HCT116 (cell line): ENCODE measurements around the gene NCF2. TPM values are rescaled to one million over a fixed set of nuclear protein-coding genes. Genes with fewer than 3 reads are reported as not detected.

ENCODE experiments used
- ATAC-seq: fragments of 200-7000 bp; cut with Tn5 transposase; 2 replicates; pipeline ENCODE4 v1.9.1; 2020; ENCODE audit warnings: mild to moderate bottlenecking, moderate library complexity
- BruUV-seq: library from RNA; stranded (reverse); fragments of 400-500 nt; replicated peaks from 2 replicates; lab custom pipeline; 2021; lab: Mats Ljungman, UMichigan
- CTCF ChIA-PET: fragments of 300-600 bp; sonication (Branson Sonifier 250); formaldehyde crosslinking; loops from one replicate; lab custom pipeline; 2021; ENCODE audit warnings: antibody characterized with exemption; lab: Charles Lee
- POLR2A ChIA-PET: fragments of 300-600, 350-600 bp; sonication (Branson Sonifier 250); formaldehyde crosslinking; loops from one replicate; lab custom pipeline; 2021; ENCODE audit warnings: antibody characterized with exemption; lab: Charles Lee
- RAD21 ChIA-PET, 2 experiments: fragments of 300-600 bp; sonication (Branson Sonifier 250); formaldehyde crosslinking; loops; one replicate each; lab custom pipeline; 2023; ENCODE audit warnings: low total read pairs in 2 of 2; ENCODE audit not compliant: uncharacterized antibody in 2 of 2, unreplicated experiment in 2 of 2, low non-redundant PET in 1 of 2; lab: Charles Lee
- DNase-seq: peaks from one replicate; pipeline ENCODE4 v3.0.0-alpha.2; 2010; ENCODE audit warnings: low read depth, low spot score
- H2AFZ ChIP-seq: fragments of 200-600 bp; shearing (Covaris generic), sonication (generic); 2 replicates; pipeline ENCODE4 v1.6.1; 2017; ENCODE audit warnings: low read depth, mixed run types, mixed read lengths, antibody characterized with exemption, low read length; ENCODE audit not compliant: poor library complexity, severe bottlenecking
- H3K27ac ChIP-seq: 2 replicates; pipeline ENCODE4 v1.5.1; 2012; ENCODE audit warnings: low read depth, low read length
- H3K27me3 ChIP-seq: fragments of 200-600 bp; sonication (generic); 2 replicates; pipeline ENCODE4 v1.6.1; 2016; ENCODE audit warnings: mixed run types, low read length, mixed read lengths; ENCODE audit not compliant: insufficient read depth
- H3K36me3 ChIP-seq, 2 experiments: fragments of 200-500 bp in 1 of 2; fragments of 200-600 bp in 1 of 2; sonication (Bioruptor generic) in 1 of 2; sonication (generic) in 1 of 2; 2 replicates each; pipeline versions ENCODE4 v1.5.1 to v1.6.1; 2014 to 2016; ENCODE audit warnings: low read length in 2 of 2, inconsistent platforms in 1 of 2, mixed read lengths in 1 of 2, mixed run types in 1 of 2; ENCODE audit not compliant: insufficient read depth in 2 of 2, control insufficient read depth in 1 of 2
- H3K4me1 ChIP-seq, 2 experiments: fragments of 200-600 bp in 1 of 2; sonication (generic) in 1 of 2; 2 replicates each; pipeline versions ENCODE4 v1.5.1 to v1.6.1; 2012 to 2017; ENCODE audit warnings: low read length in 2 of 2, inconsistent platforms in 1 of 2, mild to moderate bottlenecking in 1 of 2, mixed read lengths in 1 of 2, mixed run types in 1 of 2, moderate library complexity in 1 of 2; ENCODE audit not compliant: insufficient read depth in 2 of 2, control insufficient read depth in 1 of 2
- H3K4me2 ChIP-seq: fragments of 200-600 bp; sonication (generic); 2 replicates; pipeline ENCODE4 v1.6.1; 2017; ENCODE audit warnings: mixed run types, low read length, mixed read lengths
- H3K4me3 ChIP-seq, 2 experiments: fragments of 200-600 bp in 1 of 2; sonication (generic) in 1 of 2; replicated peaks in 1 of 2; 2 replicates each; pipeline ENCODE4 v1.5.1; 2011 to 2016; ENCODE audit warnings: low read length in 2 of 2, control low read depth in 1 of 2, low read depth in 1 of 2, mild to moderate bottlenecking in 1 of 2, mixed read lengths in 1 of 2, mixed run types in 1 of 2
- H3K79me2 ChIP-seq: fragments of 200-600 bp; sonication (generic); 2 replicates; pipeline ENCODE4 v1.6.1; 2017; ENCODE audit warnings: mild to moderate bottlenecking, mixed run types, low read length, moderate library complexity, mixed read lengths; ENCODE audit not compliant: insufficient read depth
- H3K9ac ChIP-seq: fragments of 200-600 bp; sonication (generic); 2 replicates; pipeline ENCODE4 v1.6.1; 2016; ENCODE audit warnings: low read length, mixed read lengths
- H3K9me2 ChIP-seq: fragments of 200-600 bp; sonication (generic), shearing (Covaris generic); 2 replicates; pipeline ENCODE4 v1.6.1; 2017; ENCODE audit warnings: mixed run types, mild to moderate bottlenecking, moderate library complexity; ENCODE audit not compliant: insufficient read depth
- H3K9me3 ChIP-seq, 2 experiments: fragments of 200-500 bp in 1 of 2; fragments of 200-600 bp in 1 of 2; sonication (Bioruptor generic) in 1 of 2; sonication (generic) in 1 of 2; 2 replicates each; pipeline ENCODE4 v1.6.1; 2014 to 2017; ENCODE audit warnings: low read length in 2 of 2, mixed read lengths in 2 of 2, inconsistent platforms in 1 of 2, low read depth in 1 of 2, mild to moderate bottlenecking in 1 of 2, mixed run types in 1 of 2, moderate library complexity in 1 of 2; ENCODE audit not compliant: control insufficient read depth in 1 of 2, insufficient read depth in 1 of 2
- H4K20me1 ChIP-seq: fragments of 200-600 bp; sonication (generic), shearing (Covaris generic); 2 replicates; pipeline ENCODE4 v1.6.1; 2017; ENCODE audit warnings: mixed run types, mild to moderate bottlenecking, moderate library complexity; ENCODE audit not compliant: insufficient read depth
- CBX3 ChIP-seq: IDR thresholded peaks from 2 replicates; pipeline ENCODE4 v1.6.1; 2012; ENCODE audit warnings: low read depth
- CEBPB ChIP-seq: IDR thresholded peaks from 2 replicates; pipeline ENCODE4 v1.6.1; 2012; ENCODE audit warnings: low read depth
- EZH2 ChIP-seq: fragments of 200-600 bp; sonication (generic); IDR thresholded peaks from 2 replicates; pipeline ENCODE4 v1.6.1; 2017; ENCODE audit warnings: antibody characterized with exemption, mixed run types
- RAD21 ChIP-seq: IDR thresholded peaks from 2 replicates; pipeline ENCODE4 v1.6.1; 2012; ENCODE audit warnings: low read depth, mild to moderate bottlenecking
- SP1 ChIP-seq: IDR thresholded peaks from 2 replicates; pipeline ENCODE4 v1.6.1; 2012; ENCODE audit warnings: low read depth
- TCF7L2 ChIP-seq: IDR thresholded peaks from 2 replicates; pipeline ENCODE4 v1.7.0; 2011; ENCODE audit warnings: borderline replicate concordance, inconsistent platforms; ENCODE audit not compliant: insufficient read depth, insufficient read length; ENCODE audit errors: extremely low read depth
- ZNF274 ChIP-seq: fragments of 200-500 bp; sonication (Bioruptor generic); IDR thresholded peaks from 2 replicates; pipeline ENCODE4 v1.6.1; 2014; ENCODE audit warnings: mild to moderate bottlenecking, low read depth, low read length, inconsistent platforms
- intact Hi-C: fragments of 100-400 bp; cut with micrococcal nuclease; formaldehyde crosslinking; loops from 2 replicates; pipeline ENCODE4 v1.10.0; 2022
- total RNA-seq: library from RNA; stranded (reverse); gene quantifications from one replicate; pipeline ENCODE4 v1.2.1, GENCODE V29; 2021; ENCODE audit not compliant: unreplicated experiment
- TF ChIP-seq, protein P1 (sequence below): IDR thresholded peaks from 2 replicates; pipeline ENCODE4 v1.6.1; 2012; ENCODE audit warnings: low read depth
- TF ChIP-seq, protein P2 (sequence below): IDR thresholded peaks from 2 replicates; pipeline ENCODE4 v1.6.1; 2012
- TF ChIP-seq, protein P3 (sequence below), 3 experiments: fragments of 200-600 bp in 1 of 3; sonication (generic) in 1 of 3; IDR thresholded peaks in 2 of 3; conservative IDR thresholded peaks in 1 of 3; 2 replicates each; pipeline ENCODE4 v1.5.1; 2012 to 2017; ENCODE audit warnings: low read depth in 2 of 3, low read length in 2 of 3, antibody characterized with exemption in 1 of 3, borderline replicate concordance in 1 of 3, control low read depth in 1 of 3, mild to moderate bottlenecking in 1 of 3, mixed read lengths in 1 of 3, mixed run types in 1 of 3, moderate library complexity in 1 of 3; ENCODE audit not compliant: insufficient read depth in 1 of 3
- TF ChIP-seq, protein P4 (sequence below): IDR thresholded peaks from 2 replicates; pipeline ENCODE4 v1.6.1; 2012

NCF2 gene
- total RNA-seq, 1 experiment from 2014 or later, result 0.25 TPM

DNA sequence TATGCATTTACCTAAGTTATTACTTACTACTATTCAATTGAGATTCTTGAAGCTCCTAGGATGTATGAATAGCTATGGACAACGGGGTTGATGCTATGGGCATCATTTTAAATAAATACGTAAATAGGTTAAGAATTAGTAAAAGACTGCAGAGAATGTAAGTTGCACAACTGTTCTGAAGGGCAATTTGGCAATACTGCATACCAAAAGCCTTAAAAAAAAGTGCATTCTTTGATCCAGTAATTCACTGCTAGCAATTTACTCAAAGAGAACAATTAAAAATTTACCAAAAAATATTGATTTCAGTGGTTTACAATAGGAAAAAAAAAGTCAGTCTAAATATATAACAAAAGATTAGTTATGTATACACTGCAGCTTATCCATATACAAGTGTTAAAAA, 41.9 kb upstream of the NCF2 start:
- POLR2A ChIA-PET, result no interaction called here
- intact Hi-C loops, result no loop called here
- Histone ChIP-seq H3K79me2 (peaks cover 36% of the 10 kb centered on the region), H3K9me2 (no peaks in the 10 kb centered on the region), H3K4me2 (no peak overlapping the region), H4K20me1 (peaks cover 6% of the 10 kb centered on the region; the same call in 1 of the 2 replicates), H3K4me1 (peaks cover 6 to 22% of the 10 kb centered on the region in 2 experiments; a peak in 3 of 4 replicates), H3K27ac (no peak overlapping the region), H3K4me3 (no peak overlapping the region), H3K36me3 (peaks cover 24 to 35% of the 10 kb centered on the region in 2 experiments), H3K9me3 (no peaks in the 10 kb centered on the region), H3K9ac (no peak overlapping the region), H3K27me3 (no peaks in the 10 kb centered on the region), H2AFZ (no peak overlapping the region)
- BruUV-seq, result no TSS peak
- no peak for DNase-seq
- RAD21 ChIA-PET, result no interaction called here
- no peak for TF ChIP-seq TCF7L2
- TF ChIP-seq, protein P1, sequence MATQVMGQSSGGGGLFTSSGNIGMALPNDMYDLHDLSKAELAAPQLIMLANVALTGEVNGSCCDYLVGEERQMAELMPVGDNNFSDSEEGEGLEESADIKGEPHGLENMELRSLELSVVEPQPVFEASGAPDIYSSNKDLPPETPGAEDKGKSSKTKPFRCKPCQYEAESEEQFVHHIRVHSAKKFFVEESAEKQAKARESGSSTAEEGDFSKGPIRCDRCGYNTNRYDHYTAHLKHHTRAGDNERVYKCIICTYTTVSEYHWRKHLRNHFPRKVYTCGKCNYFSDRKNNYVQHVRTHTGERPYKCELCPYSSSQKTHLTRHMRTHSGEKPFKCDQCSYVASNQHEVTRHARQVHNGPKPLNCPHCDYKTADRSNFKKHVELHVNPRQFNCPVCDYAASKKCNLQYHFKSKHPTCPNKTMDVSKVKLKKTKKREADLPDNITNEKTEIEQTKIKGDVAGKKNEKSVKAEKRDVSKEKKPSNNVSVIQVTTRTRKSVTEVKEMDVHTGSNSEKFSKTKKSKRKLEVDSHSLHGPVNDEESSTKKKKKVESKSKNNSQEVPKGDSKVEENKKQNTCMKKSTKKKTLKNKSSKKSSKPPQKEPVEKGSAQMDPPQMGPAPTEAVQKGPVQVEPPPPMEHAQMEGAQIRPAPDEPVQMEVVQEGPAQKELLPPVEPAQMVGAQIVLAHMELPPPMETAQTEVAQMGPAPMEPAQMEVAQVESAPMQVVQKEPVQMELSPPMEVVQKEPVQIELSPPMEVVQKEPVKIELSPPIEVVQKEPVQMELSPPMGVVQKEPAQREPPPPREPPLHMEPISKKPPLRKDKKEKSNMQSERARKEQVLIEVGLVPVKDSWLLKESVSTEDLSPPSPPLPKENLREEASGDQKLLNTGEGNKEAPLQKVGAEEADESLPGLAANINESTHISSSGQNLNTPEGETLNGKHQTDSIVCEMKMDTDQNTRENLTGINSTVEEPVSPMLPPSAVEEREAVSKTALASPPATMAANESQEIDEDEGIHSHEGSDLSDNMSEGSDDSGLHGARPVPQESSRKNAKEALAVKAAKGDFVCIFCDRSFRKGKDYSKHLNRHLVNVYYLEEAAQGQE, result no peak
- no peak for TF ChIP-seq RAD21
- no peak for TF ChIP-seq SP1
- TF ChIP-seq EZH2, result no peak
- no peak for ATAC-seq
- CTCF ChIA-PET, result interaction anchor here (0.7 kb wide), 1 partner anchor 349 kb away, joined by 3 read pairs; no protein-coding TSS in a partner anchor

DNA sequence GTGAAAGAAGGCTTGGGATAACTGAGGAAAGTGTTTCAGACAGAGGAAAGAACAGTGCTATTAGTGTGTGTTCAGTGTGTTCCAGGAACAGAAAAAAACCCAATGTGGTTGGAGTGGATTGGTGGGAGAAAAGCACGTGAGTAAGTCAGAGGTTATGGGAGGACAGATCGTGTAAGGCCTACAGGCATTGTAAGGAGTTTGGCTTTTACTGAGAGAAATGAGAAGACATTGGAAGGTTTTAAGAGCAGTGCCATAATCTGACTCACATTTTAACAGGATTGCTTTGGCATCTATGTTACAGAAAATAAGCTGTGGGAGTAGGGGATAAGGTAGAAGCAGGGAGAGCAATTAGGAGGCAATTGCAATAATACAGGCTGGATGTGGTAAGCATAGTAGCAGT, 40.5 kb upstream of the NCF2 start:
- H3K4me2 ChIP-seq, result no peak overlapping the region
- H3K4me3 ChIP-seq, result no peak overlapping the region
- H3K9me2 ChIP-seq, result no peaks in the 10 kb centered on the region
- no peak for ATAC-seq
- H3K9ac ChIP-seq, result no peak overlapping the region
- H3K36me3 ChIP-seq, result peaks cover 24 to 35% of the 10 kb centered on the region in 2 experiments
- no peak for TF ChIP-seq CEBPB
- TF ChIP-seq, protein P2, sequence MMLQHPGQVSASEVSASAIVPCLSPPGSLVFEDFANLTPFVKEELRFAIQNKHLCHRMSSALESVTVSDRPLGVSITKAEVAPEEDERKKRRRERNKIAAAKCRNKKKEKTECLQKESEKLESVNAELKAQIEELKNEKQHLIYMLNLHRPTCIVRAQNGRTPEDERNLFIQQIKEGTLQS, result no peak
- TF ChIP-seq, protein P3, sequence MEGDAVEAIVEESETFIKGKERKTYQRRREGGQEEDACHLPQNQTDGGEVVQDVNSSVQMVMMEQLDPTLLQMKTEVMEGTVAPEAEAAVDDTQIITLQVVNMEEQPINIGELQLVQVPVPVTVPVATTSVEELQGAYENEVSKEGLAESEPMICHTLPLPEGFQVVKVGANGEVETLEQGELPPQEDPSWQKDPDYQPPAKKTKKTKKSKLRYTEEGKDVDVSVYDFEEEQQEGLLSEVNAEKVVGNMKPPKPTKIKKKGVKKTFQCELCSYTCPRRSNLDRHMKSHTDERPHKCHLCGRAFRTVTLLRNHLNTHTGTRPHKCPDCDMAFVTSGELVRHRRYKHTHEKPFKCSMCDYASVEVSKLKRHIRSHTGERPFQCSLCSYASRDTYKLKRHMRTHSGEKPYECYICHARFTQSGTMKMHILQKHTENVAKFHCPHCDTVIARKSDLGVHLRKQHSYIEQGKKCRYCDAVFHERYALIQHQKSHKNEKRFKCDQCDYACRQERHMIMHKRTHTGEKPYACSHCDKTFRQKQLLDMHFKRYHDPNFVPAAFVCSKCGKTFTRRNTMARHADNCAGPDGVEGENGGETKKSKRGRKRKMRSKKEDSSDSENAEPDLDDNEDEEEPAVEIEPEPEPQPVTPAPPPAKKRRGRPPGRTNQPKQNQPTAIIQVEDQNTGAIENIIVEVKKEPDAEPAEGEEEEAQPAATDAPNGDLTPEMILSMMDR (IDR thresholded peaks at IDR 0.05 in 2 of 3, conservative IDR thresholded peaks at IDR 0.05 in 1 of 3; ENCODE audit: borderline replicate concordance in 1 of 3, insufficient read depth in 1 of 3, low read depth in 2 of 3, low read length in 2 of 3), result no peak
- TF ChIP-seq CBX3, result no peak
- TF ChIP-seq, protein P4, sequence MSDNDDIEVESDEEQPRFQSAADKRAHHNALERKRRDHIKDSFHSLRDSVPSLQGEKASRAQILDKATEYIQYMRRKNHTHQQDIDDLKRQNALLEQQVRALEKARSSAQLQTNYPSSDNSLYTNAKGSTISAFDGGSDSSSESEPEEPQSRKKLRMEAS, result no peak
- TF ChIP-seq ZNF274, result no peak
- TF ChIP-seq EZH2, result no peak
- H3K4me1 ChIP-seq, result peaks cover 6 to 15% of the 10 kb centered on the region in 2 experiments; a peak in 3 of 4 replicates
- no peaks in the 10 kb centered on the region for H3K9me3 ChIP-seq
- CTCF ChIA-PET, result no interaction called here
- RAD21 ChIA-PET, result no interaction called here
- H4K20me1 ChIP-seq, result peaks cover 6% of the 10 kb centered on the region; the same call in 1 of the 2 replicates
- DNase-seq, result no peak
- POLR2A ChIA-PET, result no interaction called here
- no peak overlapping the region for H2AFZ ChIP-seq
- H3K27ac ChIP-seq, result no peak overlapping the region
- no TSS peak for BruUV-seq
- intact Hi-C loops, result no loop called here
- peaks cover 36% of the 10 kb centered on the region for H3K79me2 ChIP-seq
- H3K27me3 ChIP-seq, result no peaks in the 10 kb centered on the region
